ENCODE measurements around the gene PHAF1.

Gene PHAF1

DNA sequence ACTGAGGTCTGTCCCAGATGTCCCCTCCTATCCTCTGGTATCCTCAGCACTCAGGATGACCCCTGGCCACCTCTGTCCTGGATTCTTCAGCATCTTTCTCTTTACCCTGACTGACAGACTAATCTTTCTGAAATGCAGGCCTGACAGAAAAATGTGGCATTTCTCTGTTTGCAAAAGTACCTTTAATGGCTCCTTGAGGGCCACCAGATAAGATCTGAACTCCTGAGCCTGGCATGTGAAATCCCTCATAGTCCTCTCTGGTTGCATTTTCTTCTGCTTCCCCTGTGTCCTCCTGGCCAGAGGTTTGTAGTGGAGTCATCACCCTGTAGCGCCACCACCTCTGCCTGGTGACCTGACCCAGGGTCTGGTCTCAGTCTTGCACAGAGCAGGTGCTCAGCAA lies 87.1 kb downstream of the PHAF1 start:
- DNase-seq (ENCODE audit: low spot score) = no peak

DNA sequence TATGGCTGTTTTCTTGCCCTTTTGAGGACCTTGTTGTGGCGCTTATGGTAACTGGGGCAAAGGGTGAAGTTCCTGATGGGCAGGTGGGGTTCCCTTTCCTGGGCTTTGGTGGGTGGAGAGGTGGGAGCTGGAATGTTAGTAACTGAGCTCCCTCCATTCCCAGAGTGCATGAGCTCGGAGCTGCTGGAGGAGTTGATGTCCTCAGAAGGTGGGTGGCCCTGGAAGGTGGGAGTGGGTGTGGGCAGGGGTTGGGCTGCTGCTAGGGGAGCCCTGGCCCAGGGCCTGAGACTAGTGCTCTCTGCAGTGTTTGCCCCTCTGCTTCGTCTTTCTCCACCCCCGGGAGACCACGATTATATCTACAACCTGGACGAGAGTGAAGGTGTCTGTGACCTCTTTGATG lies 88.0 kb downstream of the PHAF1 start:
- no peak for DNase-seq (ENCODE audit: low spot score)

All from hepatic stellate cell (primary cell).